H1 (cell line): ENCODE measurements around the gene C6orf120. TPM values are rescaled to one million over a fixed set of nuclear protein-coding genes. Genes with fewer than 3 reads are reported as not detected.

ENCODE experiments used
- CHD7 ChIP-seq: fragments of 300-600 bp; sonication (generic); IDR thresholded peaks from 2 replicates; pipeline ENCODE4 v1.7.1; 2012; ENCODE audit warnings: low read length, moderate library complexity, mild to moderate bottlenecking, inconsistent platforms; ENCODE audit not compliant: insufficient replicate concordance
- polyA plus RNA-seq, 7 experiments: library from polyadenylated mRNA; depleted of rRNA in 3 of 7; stranded (reverse) in 5 of 7; unstranded in 2 of 7; fragments of >200 nt in 5 of 7; fragments of 200-250 nt in 2 of 7; gene quantifications; 1 replicate in 5 of 7; 2 replicates in 1 of 7; 4 replicates in 1 of 7; pipeline versions ENCODE4 v1.2.1 to v1.2.3, GENCODE V29; 2011 to 2013; ENCODE audit warnings: missing spikeins in 2 of 7, mixed read lengths in 2 of 7
- total RNA-seq: library from RNA; stranded (reverse); fragmentation: NEBNext Ultra II Directional; extraction: Animal tissue kit (Norgen Biotek cat#: 25700); gene quantifications from 2 replicates; pipeline ENCODE4 v1.2.1, GENCODE V29; 2021

Gene C6orf120
- total and polyA plus RNA-seq, 2 of the 8 experiments (the other 6 are each of a cell fraction or from before 2014, with no cell fraction given) = 16.2 to 30.6 TPM

- no peak for TF ChIP-seq CHD7
These were observed 12.3 kb downstream of the C6orf120 start (continued) for GRCh38 chr6:169714178-169714577.
